GM18861 (cell line): ENCODE data around the gene ERI2.

Source experiments
- ATAC-seq: cut with Tn5 transposase; IDR thresholded peaks from one replicate; pipeline ENCODE4 v1.9.1; 2021; ENCODE audit not compliant: unreplicated experiment

The ERI2 gene

GRCh38 chr16:20806168-20807050, at the start of gene ERI2, which contains the start of gene REXO5:
Gene ERI2, minus strand, starts transcription at chr16:20806472. Its CDS starts 42 bp downstream, at chr16:20806430.
Gene REXO5, plus strand, starts transcription at chr16:20806527. Its CDS starts 427 bp downstream, at chr16:20806954.
- ATAC-seq, result peak; percentile 67

GRCh38 chr16:20854963-20855362, 48.7 kb upstream of the ERI2 start:
- ATAC-seq, result no peak

GRCh38 chr16:20853981-20854620, 47.8 kb upstream of the ERI2 start:
- no peak for ATAC-seq

- no peak for ATAC-seq
Measured at GRCh38 chr16:20853143-20853542, 46.9 kb upstream of the ERI2 start.

GRCh38 chr16:20851601-20852000, 45.3 kb upstream of the ERI2 start:
- ATAC-seq, result no peak

- ATAC-seq, result no peak
Measured at GRCh38 chr16:20850981-20851380, 44.7 kb upstream of the ERI2 start.

- ATAC-seq, result no peak
Measured at GRCh38 chr16:20849589-20850390, 43.5 kb upstream of the ERI2 start.

GRCh38 chr16:20847550-20847949, 41.3 kb upstream of the ERI2 start:
- no peak for ATAC-seq

- ATAC-seq, result no peak
Measured at GRCh38 chr16:20846551-20846950, 40.3 kb upstream of the ERI2 start.

GRCh38 chr16:20846030-20846429, 39.8 kb upstream of the ERI2 start:
- no peak for ATAC-seq

GRCh38 chr16:20844588-20844987, 38.3 kb upstream of the ERI2 start:
- ATAC-seq, result no peak

GRCh38 chr16:20844054-20844453, 37.8 kb upstream of the ERI2 start:
- ATAC-seq, result no peak

- ATAC-seq, result no peak
Measured at GRCh38 chr16:20839504-20839903, 33.2 kb upstream of the ERI2 start.

- no peak for ATAC-seq
Measured at GRCh38 chr16:20838240-20838639, 32.0 kb upstream of the ERI2 start.

- no peak for ATAC-seq
Measured at GRCh38 chr16:20833086-20833485, 26.8 kb upstream of the ERI2 start.

GRCh38 chr16:20830372-20830771, 24.1 kb upstream of the ERI2 start:
- no peak for ATAC-seq

GRCh38 chr16:20829536-20829935, 23.3 kb upstream of the ERI2 start:
- no peak for ATAC-seq

GRCh38 chr16:20826039-20826566, 19.8 kb upstream of the ERI2 start:
- no peak for ATAC-seq

GRCh38 chr16:20822521-20823325, 16.5 kb upstream of the ERI2 start:
- ATAC-seq, result no peak

- no peak for ATAC-seq
Measured at GRCh38 chr16:20821682-20822081, 15.4 kb upstream of the ERI2 start.
